22Rv1 (cell line): ENCODE data around the gene FHAD1.

Experiments
- ZFX ChIP-seq: fragments of 450-650 bp; IDR thresholded peaks from 2 replicates; pipeline ENCODE4 v1.6.1; 2017; ENCODE audit warnings: antibody characterized with exemption, borderline replicate concordance
- TF ChIP-seq, protein P1 (sequence below): fragments of 450-650 bp; IDR thresholded peaks from 2 replicates; pipeline ENCODE4 v1.5.1; 2017; ENCODE audit warnings: mild to moderate bottlenecking

- TF ChIP-seq, protein P1, sequence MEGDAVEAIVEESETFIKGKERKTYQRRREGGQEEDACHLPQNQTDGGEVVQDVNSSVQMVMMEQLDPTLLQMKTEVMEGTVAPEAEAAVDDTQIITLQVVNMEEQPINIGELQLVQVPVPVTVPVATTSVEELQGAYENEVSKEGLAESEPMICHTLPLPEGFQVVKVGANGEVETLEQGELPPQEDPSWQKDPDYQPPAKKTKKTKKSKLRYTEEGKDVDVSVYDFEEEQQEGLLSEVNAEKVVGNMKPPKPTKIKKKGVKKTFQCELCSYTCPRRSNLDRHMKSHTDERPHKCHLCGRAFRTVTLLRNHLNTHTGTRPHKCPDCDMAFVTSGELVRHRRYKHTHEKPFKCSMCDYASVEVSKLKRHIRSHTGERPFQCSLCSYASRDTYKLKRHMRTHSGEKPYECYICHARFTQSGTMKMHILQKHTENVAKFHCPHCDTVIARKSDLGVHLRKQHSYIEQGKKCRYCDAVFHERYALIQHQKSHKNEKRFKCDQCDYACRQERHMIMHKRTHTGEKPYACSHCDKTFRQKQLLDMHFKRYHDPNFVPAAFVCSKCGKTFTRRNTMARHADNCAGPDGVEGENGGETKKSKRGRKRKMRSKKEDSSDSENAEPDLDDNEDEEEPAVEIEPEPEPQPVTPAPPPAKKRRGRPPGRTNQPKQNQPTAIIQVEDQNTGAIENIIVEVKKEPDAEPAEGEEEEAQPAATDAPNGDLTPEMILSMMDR: no peak
- no peak for TF ChIP-seq ZFX
These were observed 10.3 kb upstream of the FHAD1 start for GRCh38 chr1:15236746-15237145.
